Prostate gland (tissue), 2 donors: ENCODE measurements around the gene PDXK. TPM values are rescaled to one million over a fixed set of nuclear protein-coding genes. Genes with fewer than 3 reads are reported as not detected.
"Not testable (repeated sequence)": the region's sequence is repeated elsewhere in the genome, so short reads cannot be mapped to it uniquely, and the experiment has no call there.

Source experiments
- DNase-seq: peaks from one replicate; pipeline ENCODE4 v3.0.0-alpha.2; 2019; ENCODE audit warnings: low spot score
- H3K27ac ChIP-seq, 2 donors: fragments of 200-600 bp; sonication (generic); 2 replicates each; pipeline ENCODE4 v1.5.1; 2017 to 2019
- H3K27me3 ChIP-seq: fragments of 200-600 bp; sonication (generic); replicated peaks from 2 replicates; pipeline ENCODE4 v1.5.1; 2019; ENCODE audit not compliant: insufficient read depth
- H3K36me3 ChIP-seq, 2 donors: fragments of 200-600 bp; sonication (generic); 1 replicate in 1 of 2; 2 replicates in 1 of 2; pipeline versions ENCODE4 v1.5.1 to v1.8.1; 2017 to 2019
- H3K4me1 ChIP-seq: fragments of 200-600 bp; sonication (generic); replicated peaks from 2 replicates; pipeline ENCODE4 v1.5.1; 2019
- H3K4me3 ChIP-seq, 2 donors: fragments of 200-600 bp; sonication (generic); 2 replicates each; pipeline ENCODE4 v1.5.1; 2017 to 2019
- H3K9me3 ChIP-seq: fragments of 200-600 bp; sonication (generic); 2 replicates; pipeline ENCODE4 v1.5.1; 2017
- CTCF ChIP-seq, 4 experiments: fragments of 200-600 bp in 2 of 4; fragments of 450-650 bp in 2 of 4; sonication (generic) in 2 of 4; IDR thresholded peaks; 1 replicate in 3 of 4; 2 replicates in 1 of 4; pipeline ENCODE4 v1.5.1; 2016 to 2019; ENCODE audit warnings: antibody characterized with exemption in 4 of 4, mild to moderate bottlenecking in 2 of 4, moderate library complexity in 2 of 4
- POLR2A ChIP-seq: fragments of 450-650 bp; IDR thresholded peaks from one replicate; pipeline ENCODE4 v1.6.1; 2016; ENCODE audit warnings: antibody characterized with exemption, mild to moderate bottlenecking
- POLR2AphosphoS5 ChIP-seq: sonication (generic); formaldehyde crosslinking; IDR thresholded peaks from one replicate; pipeline ENCODE4 v1.6.1; 2017; ENCODE audit warnings: antibody characterized with exemption
- WGBS: methylation state at CpG from one replicate; pipeline ENCODE4 v1.1.5; 2018; 5-methylcytosine and 5-hydroxymethylcytosine counted together
- intact Hi-C: fragments of 100-400 bp; cut with DNase I; formaldehyde crosslinking; loops from one replicate; pipeline ENCODE4 v1.14.2; 2022
- total RNA-seq, 2 donors: library from RNA; depleted of rRNA; stranded (reverse); fragments of >200 nt; gene quantifications; one replicate each; pipeline ENCODE4 v1.1.0, GENCODE V29; 2016

The PDXK gene
- total RNA-seq, 2 donors from 2014 or later = 61.4 to 161 TPM

- DNase-seq = peak; percentile 88
- H3K36me3 ChIP-seq = no peaks in the 10 kb centered on the region
- intact Hi-C loops = no loop called here
- H3K27me3 ChIP-seq = no peaks in the 10 kb centered on the region
- H3K4me1 ChIP-seq = no peaks in the 10 kb centered on the region
- WGBS = 37% methylated on average over 13 of the region's 13 CpGs
- H3K4me3 ChIP-seq = no peak overlapping the region
- peak overlapping the region; percentile 72 to 74 for H3K27ac ChIP-seq
- H3K9me3 ChIP-seq = no peaks in the 10 kb centered on the region
- TF ChIP-seq POLR2A = no peak
- TF ChIP-seq CTCF (IDR thresholded peaks at IDR 0.05) = peak in 1 of 4 experiments; percentile 23
- peak; percentile 69 for TF ChIP-seq POLR2AphosphoS5
Measured at GRCh38 chr21:43712268-43712942, 6.5 kb upstream of the PDXK start.

GRCh38 chr21:43713123-43713522 is 5.8 kb upstream of the PDXK start:
- intact Hi-C loops, DNase-seq, H3K36me3 ChIP-seq, H3K4me1 ChIP-seq, H3K4me3 ChIP-seq, H3K27me3 ChIP-seq, H3K9me3 ChIP-seq: not testable (repeated sequence)
- peak overlapping the region; percentile 72 to 74 for H3K27ac ChIP-seq
- 92% methylated on average over 6 of the region's 6 CpGs for WGBS

GRCh38 chr21:43716376-43717165 is 2.4 kb upstream of the PDXK start:
- TF ChIP-seq POLR2A (no peak), POLR2AphosphoS5 (no peak), CTCF (IDR thresholded peaks at IDR 0.05) (no peak)
- no peaks in the 10 kb centered on the region for H3K9me3 ChIP-seq
- no peaks in the 10 kb centered on the region for H3K27me3 ChIP-seq
- no peak for DNase-seq
- H3K36me3 ChIP-seq = no peaks in the 10 kb centered on the region
- intact Hi-C loops = no loop called here
- 85% methylated on average over 12 of the region's 12 CpGs for WGBS
- no peak overlapping the region for H3K4me3 ChIP-seq
- H3K4me1 ChIP-seq = peaks cover 14% of the 10 kb centered on the region
- no peak overlapping the region for H3K27ac ChIP-seq

- Histone ChIP-seq H3K4me1 (peaks cover 14% of the 10 kb centered on the region), H3K36me3 (no peaks in the 10 kb centered on the region), H3K27me3 (no peaks in the 10 kb centered on the region), H3K9me3 (no peaks in the 10 kb centered on the region), H3K4me3 (no peak overlapping the region), H3K27ac (no peak overlapping the region)
- intact Hi-C loops = no loop called here
- DNase-seq = no peak
- WGBS = 83% methylated on average over 13 of the region's 13 CpGs
- TF ChIP-seq POLR2AphosphoS5 = no peak
- no peak for TF ChIP-seq POLR2A
- no peak for TF ChIP-seq CTCF (IDR thresholded peaks at IDR 0.05)
Measured at GRCh38 chr21:43717166-43717853, 1.6 kb upstream of the PDXK start.
